NCI-H460 (cell line): Measurements from ENCODE around the gene UNKL. TPM values are rescaled to one million over a fixed set of nuclear protein-coding genes. Genes with fewer than 3 reads are reported as not detected.

Experiments
- DNase-seq: peaks from one replicate; pipeline ENCODE4 v3.0.0-alpha.2; 2016; ENCODE audit warnings: low read depth; ENCODE audit errors: extremely low read depth
- total RNA-seq: library from RNA; depleted of rRNA; stranded (reverse); fragments of >200 nt; shearing (Covaris generic); gene quantifications from 2 replicates; pipeline ENCODE4 v1.2.3, GENCODE V29; 2014

UNKL gene
- total RNA-seq, 1 experiment from 2014 or later = 29.2 TPM

- DNase-seq = peak; percentile 98
Measured at GRCh38 chr16:1342526-1343427, 71.7 kb downstream of the UNKL start.

GRCh38 chr16:1341495-1342420 lies 72.7 kb downstream of the UNKL start:
- no peak for DNase-seq

- DNase-seq = no peak
Measured at GRCh38 chr16:1340730-1341494, 73.6 kb downstream of the UNKL start.

- no peak for DNase-seq
Measured at GRCh38 chr16:1338855-1339675, 75.4 kb downstream of the UNKL start.

- peak; percentile 25 for DNase-seq
Measured at GRCh38 chr16:1338119-1338730, 76.3 kb downstream of the UNKL start.

- no peak for DNase-seq
Measured at GRCh38 chr16:1337486-1337885, 77.0 kb downstream of the UNKL start.

- no peak for DNase-seq
Measured at GRCh38 chr16:1336619-1337018, 77.9 kb downstream of the UNKL start.

GRCh38 chr16:1335996-1336395 lies 78.5 kb downstream of the UNKL start:
- DNase-seq = no peak

GRCh38 chr16:1335211-1335971 lies 79.1 kb downstream of the UNKL start:
- no peak for DNase-seq

GRCh38 chr16:1334739-1335138 lies 79.8 kb downstream of the UNKL start:
- DNase-seq = no peak

- DNase-seq = no peak
Measured at GRCh38 chr16:1333854-1334700, 80.4 kb downstream of the UNKL start.

- peak; percentile 38 for DNase-seq
Measured at GRCh38 chr16:1333149-1333812, 81.2 kb downstream of the UNKL start, which contains the start of gene BAIAP3. Gene BAIAP3, plus strand, starts transcription at chr16:1333645. Its CDS starts 4,905 bp downstream, at chr16:1338550.

GRCh38 chr16:1332618-1333148 lies 81.8 kb downstream of the UNKL start:
- no peak for DNase-seq

- no peak for DNase-seq
Measured at GRCh38 chr16:1331712-1332617, 82.5 kb downstream of the UNKL start.

GRCh38 chr16:1330931-1331711 lies 83.4 kb downstream of the UNKL start:
- DNase-seq = no peak
